Heart right ventricle (tissue), 16 donors: ENCODE measurements around the gene TLX3. TPM values are rescaled to one million over a fixed set of nuclear protein-coding genes. Genes with fewer than 3 reads are reported as not detected.

Experiments used
- ATAC-seq, 8 donors: fragments of 200-7000 bp; cut with Tn5 transposase; one replicate each; pipeline ENCODE4 v1.9.1; 2020; ENCODE audit warnings: mild to moderate bottlenecking in 8 of 8, moderate library complexity in 8 of 8, moderate number of reproducible peaks in 1 of 8
- DNase-seq, 2 donors: peaks; one replicate each; pipeline ENCODE4 v3.0.0-alpha.2; 2020
- H3K27ac ChIP-seq, 10 donors: fragments of 200-600 bp; sonication (generic) in 2 of 10; one replicate each; pipeline versions ENCODE4 v1.5.0 to v1.8.0; 2020 to 2022; ENCODE audit warnings: mild to moderate bottlenecking in 3 of 10
- H3K27me3 ChIP-seq, 7 donors: fragments of 200-600 bp; one replicate each; pipeline ENCODE4 v1.8.0; 2021 to 2022; ENCODE audit warnings: mild to moderate bottlenecking in 2 of 7
- H3K36me3 ChIP-seq, 9 donors: fragments of 200-600 bp; sonication (generic) in 1 of 9; one replicate each; pipeline versions ENCODE4 v1.5.0 to v1.8.0; 2020 to 2022; ENCODE audit warnings: mild to moderate bottlenecking in 2 of 9
- H3K4me1 ChIP-seq, 9 donors: fragments of 200-600 bp; sonication (generic) in 1 of 9; one replicate each; pipeline versions ENCODE4 v1.5.0 to v1.8.0; 2020 to 2022; ENCODE audit warnings: mild to moderate bottlenecking in 4 of 9
- H3K4me3 ChIP-seq, 10 donors: fragments of 200-600 bp; sonication (generic) in 2 of 10; one replicate each; pipeline versions ENCODE4 v1.5.0 to v1.8.0; 2020 to 2022; ENCODE audit warnings: mild to moderate bottlenecking in 7 of 10, moderate library complexity in 2 of 10
- H3K9me3 ChIP-seq, 11 donors: fragments of 200-600 bp in 10 of 11; sonication (generic) in 2 of 11; one replicate each; pipeline versions ENCODE4 v1.5.0 to v1.8.0; 2013 to 2022; ENCODE audit warnings: mild to moderate bottlenecking in 2 of 11, control low read depth in 1 of 11, moderate library complexity in 1 of 11
- WGBS, 2 donors: extraction: QIAGEN DNeasy Blood & Tissue Kit; methylation state at CpG; one replicate each; pipeline ENCODE4 v1.1.7; 2013; ENCODE audit warnings: inconsistent platforms in 1 of 2; 5-methylcytosine and 5-hydroxymethylcytosine counted together
- intact Hi-C, 10 donors: fragments of 100-400 bp; cut with DNase I; formaldehyde crosslinking; loops; one replicate each; pipeline versions ENCODE4 v1.11.1 to v1.14.2; 2022
- polyA plus RNA-seq, 2 donors: library from polyadenylated mRNA; stranded (reverse); fragments of 200-250 nt; gene quantifications; one replicate each; pipeline ENCODE4 v1.2.3, GENCODE V29; 2013
- total RNA-seq, 10 donors: library from RNA; stranded (reverse); fragmentation: NEBNext Ultra II Directional in 3 of 10; extraction: Animal tissue kit (Norgen Biotek cat#: 25700) in 3 of 10; gene quantifications; one replicate each; pipeline versions ENCODE4 v1.2.1 to v1.2.4, GENCODE V29; 2021 to 2023
- TF ChIP-seq, protein P1 (sequence below), 9 donors: fragments of 200-600 bp; sonication (generic) in 2 of 9; IDR thresholded peaks; one replicate each; pipeline versions ENCODE4 v1.5.0 to v1.8.0; 2021 to 2022; ENCODE audit warnings: antibody characterized with exemption in 9 of 9, mild to moderate bottlenecking in 5 of 9, moderate library complexity in 1 of 9
- donor health status: Arrhythmogenic right ventricular cardiomyopathy.
- donor health status: ischemic (EF 13 %, LVEDD 7.1; RV severe dilation, severe dysfunction).
- donor health status: healthy with polysubstance abuse.
- donor health status: DM: no; HTN: yes; CAD: no.
- donor health status: DM: no; HTN: no; CAD: no.
- donor health status: ischemic (EF 25% LVEDD 6.9; RV normal size, moderate dysfunction).
- donor health status: ischemic (EF 25% LVEDD 5.7; RV mildly dilated, moderate dysfunction).
- donor health status: healthy.
- donor health status: DM: yes; HTN: yes; CAD: no.
- donor health status: Ischemic cardiomyopathy.
- donor health status: ischemic (EF 35%, LVEDD 5.7; RV mildly dilated, moderate dysfunction).
- donor health status: nonischemic (EF 11% LVEDD 7.7; RV severe dilation, severe dysfunction).
- donor health status: DM: yes; HTN: yes; CAD: no.
- donor health status: PGD.
- donor health status: ischemic (EF 29% LVEDD 5.4; RV normal size, mild dysfunction).
- donor health status: nonischemic (EF 23%, LVEDD 6.1; RV moderate dilation, normal function).

The TLX3 gene
- total and polyA plus RNA-seq, 12 donors: not detected

DNA sequence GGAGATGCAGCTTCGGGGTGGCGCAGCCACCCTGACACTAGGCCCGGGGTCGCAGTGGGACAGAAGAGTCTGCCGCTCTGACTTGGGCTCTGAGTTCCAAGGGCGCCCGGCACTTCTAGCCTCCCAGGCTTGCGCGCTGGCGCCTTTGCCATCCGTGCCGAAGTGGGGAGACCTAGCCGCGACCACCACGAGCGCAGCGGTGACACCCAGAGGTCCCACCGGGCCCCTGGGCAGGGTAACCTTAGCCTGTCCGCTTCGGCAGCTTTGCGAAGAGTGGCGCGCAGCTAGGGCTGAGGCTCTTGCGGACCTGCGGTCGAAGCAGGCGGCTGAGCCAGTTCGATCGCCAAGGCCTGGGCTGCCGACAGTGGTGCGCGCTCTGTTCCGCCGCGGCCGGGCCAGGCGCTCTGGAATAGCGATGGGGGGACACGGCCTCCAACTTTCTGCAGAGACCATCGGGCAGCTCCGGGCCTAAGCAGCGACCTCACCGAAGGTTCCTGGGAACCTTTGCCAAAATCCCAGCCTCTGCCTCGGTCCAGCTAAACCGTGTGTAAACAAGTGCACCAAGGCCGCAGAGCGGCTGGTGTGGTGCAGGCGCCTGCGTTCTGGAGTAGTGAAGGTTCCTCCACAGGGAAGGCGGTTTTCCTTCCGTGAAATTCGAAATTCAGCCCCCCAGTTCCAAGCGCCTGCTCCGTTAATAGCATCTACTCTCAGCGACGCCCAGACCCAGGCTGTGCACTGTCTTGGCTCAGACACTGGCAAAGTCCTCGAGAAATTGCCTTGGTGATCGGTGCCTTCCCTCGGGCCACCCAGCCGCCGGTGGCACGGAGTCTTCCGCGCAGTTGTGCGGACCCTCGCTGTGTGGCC is 7.4 kb downstream of the TLX3 start:
- no peak overlapping the region for H3K27ac ChIP-seq
- peaks cover 11 to 51% (median 45%) of the 10 kb centered on the region in 9 donors for H3K4me1 ChIP-seq
- peaks cover 59 to 100% (median 100%) of the 10 kb centered on the region in 7 donors for H3K27me3 ChIP-seq
- H3K4me3 ChIP-seq: peak overlapping the region in 9 of 10 donors; percentile 9 to 38 (median 20)
- intact Hi-C loops: no loop called here
- WGBS, 2 donors: 5% methylated on average over 66 of the region's 66 CpGs
- no peaks in the 10 kb centered on the region for H3K36me3 ChIP-seq
- TF ChIP-seq, protein P1, sequence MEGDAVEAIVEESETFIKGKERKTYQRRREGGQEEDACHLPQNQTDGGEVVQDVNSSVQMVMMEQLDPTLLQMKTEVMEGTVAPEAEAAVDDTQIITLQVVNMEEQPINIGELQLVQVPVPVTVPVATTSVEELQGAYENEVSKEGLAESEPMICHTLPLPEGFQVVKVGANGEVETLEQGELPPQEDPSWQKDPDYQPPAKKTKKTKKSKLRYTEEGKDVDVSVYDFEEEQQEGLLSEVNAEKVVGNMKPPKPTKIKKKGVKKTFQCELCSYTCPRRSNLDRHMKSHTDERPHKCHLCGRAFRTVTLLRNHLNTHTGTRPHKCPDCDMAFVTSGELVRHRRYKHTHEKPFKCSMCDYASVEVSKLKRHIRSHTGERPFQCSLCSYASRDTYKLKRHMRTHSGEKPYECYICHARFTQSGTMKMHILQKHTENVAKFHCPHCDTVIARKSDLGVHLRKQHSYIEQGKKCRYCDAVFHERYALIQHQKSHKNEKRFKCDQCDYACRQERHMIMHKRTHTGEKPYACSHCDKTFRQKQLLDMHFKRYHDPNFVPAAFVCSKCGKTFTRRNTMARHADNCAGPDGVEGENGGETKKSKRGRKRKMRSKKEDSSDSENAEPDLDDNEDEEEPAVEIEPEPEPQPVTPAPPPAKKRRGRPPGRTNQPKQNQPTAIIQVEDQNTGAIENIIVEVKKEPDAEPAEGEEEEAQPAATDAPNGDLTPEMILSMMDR (IDR thresholded peaks at IDR 0.05): no peak
- no peaks in the 10 kb centered on the region for H3K9me3 ChIP-seq
- peak in 2 of 8 donors; percentile 13 to 47 for ATAC-seq
- no peak for DNase-seq

DNA sequence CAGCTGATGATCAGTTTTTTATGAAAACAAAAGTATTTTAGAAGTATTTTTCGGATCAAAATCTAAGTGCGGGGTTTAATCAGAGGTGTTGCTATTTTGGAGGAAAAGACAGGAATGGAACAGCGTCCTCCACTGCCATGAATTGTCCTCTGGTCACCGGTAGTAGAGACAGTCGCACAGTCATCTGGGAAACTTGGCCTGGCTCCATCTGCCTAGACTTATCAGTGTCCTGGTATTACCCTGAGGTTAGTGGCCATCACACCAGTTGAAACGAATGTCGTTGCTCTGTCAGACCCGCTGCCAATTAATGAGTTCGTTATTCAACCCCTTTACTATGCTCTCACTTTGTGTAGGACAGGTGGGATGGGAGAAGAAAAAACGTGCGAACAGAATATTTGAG is 8.2 kb downstream of the TLX3 start:
- no peaks in the 10 kb centered on the region for H3K36me3 ChIP-seq

DNA sequence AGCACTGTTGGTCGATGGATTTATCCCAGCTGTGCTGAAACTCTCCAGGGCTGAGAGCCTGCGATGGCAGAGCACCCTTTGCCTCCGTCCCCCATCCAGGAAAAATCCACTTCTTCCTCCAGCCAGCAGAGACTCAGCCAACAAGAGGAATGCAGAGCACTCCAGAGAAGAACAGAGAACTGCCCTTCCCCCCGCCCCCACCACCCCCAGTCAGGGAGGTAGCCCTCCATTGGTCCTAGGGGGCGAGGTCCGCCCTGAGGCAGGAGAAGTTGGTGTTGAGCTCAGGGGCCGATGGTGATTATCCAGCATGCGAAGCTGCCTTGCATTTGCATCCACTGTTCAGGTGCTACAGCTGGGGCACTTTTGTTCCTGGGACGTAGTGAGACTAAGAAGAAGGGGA is 9.0 kb downstream of the TLX3 start:
- Histone ChIP-seq H3K4me3 (no peak overlapping the region), H3K9me3 (no peaks in the 10 kb centered on the region), H3K27ac (no peak overlapping the region), H3K27me3 (peaks cover 45 to 100% (median 100%) of the 10 kb centered on the region in 7 donors), H3K36me3 (no peaks in the 10 kb centered on the region), H3K4me1 (peaks cover 5 to 37% (median 30%) of the 10 kb centered on the region in 9 donors)
- DNase-seq (no peak), ATAC-seq (no peak)
- intact Hi-C loops: no loop called here
- TF ChIP-seq, protein P1 (IDR thresholded peaks at IDR 0.05): no peak
- WGBS, 2 donors: 4 to 6% methylated on average over 9 of the region's 9 CpGs

More for the DNA sequence above, 8.2 kb downstream of the TLX3 start:
- TF ChIP-seq, protein P1 (IDR thresholded peaks at IDR 0.05): no peak
- peaks cover 51 to 100% (median 100%) of the 10 kb centered on the region in 7 donors for H3K27me3 ChIP-seq
- no peaks in the 10 kb centered on the region for H3K9me3 ChIP-seq
- H3K4me3 ChIP-seq: peak overlapping the region in 1 of 10 donors; percentile 20
- DNase-seq: no peak
- WGBS, 2 donors: 7 to 10% methylated on average over 11 of the region's 11 CpGs
- peaks cover 5 to 43% (median 38%) of the 10 kb centered on the region in 9 donors for H3K4me1 ChIP-seq
- peak in 1 of 8 donors; percentile 50 for ATAC-seq
- H3K27ac ChIP-seq: no peak overlapping the region
- intact Hi-C loops: no loop called here

DNA sequence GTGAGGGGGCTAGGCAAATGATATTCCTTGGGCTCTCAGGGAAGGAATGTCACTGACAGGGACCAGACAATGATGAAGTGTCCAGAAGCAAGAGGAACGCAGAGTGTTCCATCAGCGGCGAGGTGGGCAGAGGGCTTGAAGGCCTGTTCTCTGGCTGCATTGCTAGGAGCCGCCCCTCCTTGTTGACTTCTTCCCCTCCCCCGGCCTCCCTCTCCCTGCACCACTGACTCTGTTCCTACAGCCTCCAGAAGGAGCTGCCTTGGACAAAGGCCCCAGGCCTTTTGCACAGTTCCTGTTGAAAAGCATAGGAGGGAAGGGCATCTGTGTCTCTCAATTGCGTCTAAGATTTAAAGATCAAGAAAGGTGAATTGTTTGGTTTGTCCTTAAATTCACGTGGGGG is 12.4 kb downstream of the TLX3 start:
- H3K4me1 ChIP-seq: peaks cover 5 to 10% (median 6%) of the 10 kb centered on the region in 9 donors
- TF ChIP-seq, protein P1 (IDR thresholded peaks at IDR 0.05): no peak
- DNase-seq (no peak), ATAC-seq (no peak)
- intact Hi-C loops: no loop called here
- 82 to 88% methylated on average over 7 of the region's 7 CpGs for WGBS, 2 donors
- no peaks in the 10 kb centered on the region for H3K9me3 ChIP-seq
- H3K4me3 ChIP-seq: no peak overlapping the region
- no peaks in the 10 kb centered on the region for H3K36me3 ChIP-seq
- H3K27ac ChIP-seq: no peak overlapping the region
- H3K27me3 ChIP-seq: peaks cover 18 to 100% (median 97%) of the 10 kb centered on the region in 7 donors
